Mammary epithelial cell (primary cell): ENCODE data around the gene AIG1.

Source experiments
- EZH2 ChIP-seq: IDR thresholded peaks from 2 replicates; pipeline ENCODE4 v1.6.1; 2012; ENCODE audit warnings: low read length, inconsistent platforms, borderline replicate concordance
- TF ChIP-seq, protein P1 (sequence below), 2 donors: IDR thresholded peaks in 1 of 2; conservative IDR thresholded peaks in 1 of 2; 2 replicates each; pipeline ENCODE4 v1.5.1; 2011 to 2012; ENCODE audit warnings: inconsistent platforms in 2 of 2, low read length in 2 of 2, mild to moderate bottlenecking in 2 of 2, control low read depth in 1 of 2, low read depth in 1 of 2; ENCODE audit not compliant: insufficient read depth in 1 of 2; ENCODE audit errors: extremely low read depth in 1 of 2

DNA sequence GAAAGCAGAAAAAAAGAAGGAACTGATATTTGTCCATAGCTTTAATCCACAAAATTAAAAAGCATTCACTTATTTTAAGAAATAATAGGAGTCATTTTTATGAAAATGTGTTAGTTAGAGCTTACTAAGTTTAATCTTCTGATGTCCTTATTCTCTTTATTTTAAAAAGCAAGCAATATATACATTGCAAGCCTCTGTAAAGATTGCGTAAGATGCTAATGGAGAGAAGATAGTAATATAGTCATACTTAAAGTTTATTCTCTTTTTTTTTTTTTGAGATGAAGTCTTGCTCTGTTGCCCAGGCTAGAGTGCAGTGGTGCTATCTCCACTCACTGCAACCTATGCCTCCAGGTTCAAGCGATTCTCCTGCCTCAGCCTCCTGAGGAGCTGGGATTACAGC lies 39.7 kb downstream of the AIG1 start:
- TF ChIP-seq, protein P1, sequence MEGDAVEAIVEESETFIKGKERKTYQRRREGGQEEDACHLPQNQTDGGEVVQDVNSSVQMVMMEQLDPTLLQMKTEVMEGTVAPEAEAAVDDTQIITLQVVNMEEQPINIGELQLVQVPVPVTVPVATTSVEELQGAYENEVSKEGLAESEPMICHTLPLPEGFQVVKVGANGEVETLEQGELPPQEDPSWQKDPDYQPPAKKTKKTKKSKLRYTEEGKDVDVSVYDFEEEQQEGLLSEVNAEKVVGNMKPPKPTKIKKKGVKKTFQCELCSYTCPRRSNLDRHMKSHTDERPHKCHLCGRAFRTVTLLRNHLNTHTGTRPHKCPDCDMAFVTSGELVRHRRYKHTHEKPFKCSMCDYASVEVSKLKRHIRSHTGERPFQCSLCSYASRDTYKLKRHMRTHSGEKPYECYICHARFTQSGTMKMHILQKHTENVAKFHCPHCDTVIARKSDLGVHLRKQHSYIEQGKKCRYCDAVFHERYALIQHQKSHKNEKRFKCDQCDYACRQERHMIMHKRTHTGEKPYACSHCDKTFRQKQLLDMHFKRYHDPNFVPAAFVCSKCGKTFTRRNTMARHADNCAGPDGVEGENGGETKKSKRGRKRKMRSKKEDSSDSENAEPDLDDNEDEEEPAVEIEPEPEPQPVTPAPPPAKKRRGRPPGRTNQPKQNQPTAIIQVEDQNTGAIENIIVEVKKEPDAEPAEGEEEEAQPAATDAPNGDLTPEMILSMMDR (conservative IDR thresholded peaks at IDR 0.05 in 1 of 2, IDR thresholded peaks at IDR 0.05 in 1 of 2; ENCODE audit: extremely low read depth in 1 of 2, insufficient read depth in 1 of 2, low read depth in 1 of 2, low read length in 2 of 2): no peak
- TF ChIP-seq EZH2: no peak
